HepG2 (cell line): ENCODE data around the gene TMEM107. TPM values are rescaled to one million over a fixed set of nuclear protein-coding genes. Genes with fewer than 3 reads are reported as not detected.

ENCODE experiments used
- BCLAF1 ChIP-seq: fragments of 450-650 bp; IDR thresholded peaks from 2 replicates; pipeline ENCODE4 v1.6.1; 2017; ENCODE audit warnings: mild to moderate bottlenecking
- CEBPB ChIP-seq: IDR thresholded peaks from 2 replicates; pipeline ENCODE4 v1.6.1; 2011; ENCODE audit warnings: low read depth, low read length, improper control_type of control experiment, borderline replicate concordance
- ERF ChIP-seq: IDR thresholded peaks from 2 replicates; pipeline ENCODE4 v1.6.1; 2018; ENCODE audit warnings: missing biosample characterization, missing genetic modification reagents
- FOXK2 ChIP-seq: fragments of 450-650 bp; IDR thresholded peaks from 2 replicates; pipeline ENCODE4 v1.6.1; 2016
- FOXO1 ChIP-seq: sonication (generic); formaldehyde crosslinking; IDR thresholded peaks from 2 replicates; pipeline ENCODE4 v1.4.0; 2020; ENCODE audit warnings: missing genetic modification reagents
- GABPB1 ChIP-seq: IDR thresholded peaks from 2 replicates; pipeline ENCODE4 v1.6.1; 2016; ENCODE audit warnings: mild to moderate bottlenecking, missing genetic modification reagents, moderate library complexity, missing compliant biosample characterization
- KLF13 ChIP-seq: sonication (generic); formaldehyde crosslinking; IDR thresholded peaks from 2 replicates; pipeline ENCODE4 v1.4.0; 2020; ENCODE audit warnings: mild to moderate bottlenecking, missing genetic modification reagents
- MBNL3 ChIP-seq: fragments of 250-450 bp; sonication (Bioruptor Pico); conservative IDR thresholded peaks from 2 replicates; pipeline ENCODE4 v1.8.0; 2022; ENCODE audit warnings: mild to moderate bottlenecking, inconsistent platforms
- RCOR2 ChIP-seq: IDR thresholded peaks from 2 replicates; pipeline ENCODE4 v1.6.1; 2016; ENCODE audit warnings: missing biosample characterization, missing genetic modification reagents
- REXO4 ChIP-seq: sonication (generic); formaldehyde crosslinking; IDR thresholded peaks from 2 replicates; pipeline ENCODE4 v1.8.0; 2022; ENCODE audit warnings: missing genetic modification reagents, mild to moderate bottlenecking, borderline replicate concordance
- SETDB1 ChIP-seq: sonication (generic); formaldehyde crosslinking; IDR thresholded peaks from 2 replicates; pipeline ENCODE4 v1.5.1; 2020; ENCODE audit warnings: missing genetic modification reagents, mild to moderate bottlenecking, borderline replicate concordance
- TMF1 ChIP-seq: sonication (generic); formaldehyde crosslinking; IDR thresholded peaks from 2 replicates; pipeline ENCODE4 v1.8.1; 2022; ENCODE audit warnings: low read depth, missing genetic modification reagents
- ZBTB1 ChIP-seq: sonication (generic); formaldehyde crosslinking; IDR thresholded peaks from 2 replicates; pipeline ENCODE4 v1.4.0; 2020; ENCODE audit warnings: missing genetic modification reagents, borderline replicate concordance
- ZFX ChIP-seq: sonication (generic); formaldehyde crosslinking; IDR thresholded peaks from 2 replicates; pipeline ENCODE4 v1.4.0; 2020; ENCODE audit warnings: mild to moderate bottlenecking, low read depth, missing genetic modification reagents, moderate library complexity
- ZNF281 ChIP-seq: sonication (generic); formaldehyde crosslinking; IDR thresholded peaks from 2 replicates; pipeline ENCODE4 v1.4.0; 2020; ENCODE audit warnings: missing genetic modification reagents, borderline replicate concordance
- ZNF282 ChIP-seq: fragments of 450-650 bp; IDR thresholded peaks from 2 replicates; pipeline ENCODE4 v1.6.1; 2018; ENCODE audit not compliant: partially characterized antibody
- ZNF337 ChIP-seq: sonication (generic); formaldehyde crosslinking; IDR thresholded peaks from 2 replicates; pipeline ENCODE4 v1.5.1; 2020; ENCODE audit warnings: missing genetic modification reagents, low read depth, mild to moderate bottlenecking, borderline replicate concordance
- ZNF550 ChIP-seq: sonication (generic); formaldehyde crosslinking; IDR thresholded peaks from 2 replicates; pipeline ENCODE4 v1.4.0; 2020; ENCODE audit warnings: mild to moderate bottlenecking, missing genetic modification reagents, borderline replicate concordance
- ZNF574 ChIP-seq: sonication (generic); formaldehyde crosslinking; IDR thresholded peaks from 2 replicates; pipeline ENCODE4 v1.4.0; 2020; ENCODE audit warnings: missing genetic modification reagents
- ZSCAN25 ChIP-seq: sonication (generic); formaldehyde crosslinking; IDR thresholded peaks from 2 replicates; pipeline ENCODE4 v1.8.0; 2022; ENCODE audit warnings: mild to moderate bottlenecking, missing genetic modification reagents
- polyA plus RNA-seq, 8 experiments: library from polyadenylated mRNA; depleted of rRNA in 3 of 8; stranded (reverse) in 7 of 8; unstranded in 1 of 8; fragments of >200 nt; fragmentation: Illumina TruSeq in 4 of 8; extraction: Trizol in 4 of 8; gene quantifications; 2 replicates each; pipeline versions ENCODE4 v1.2.1 to v1.2.3, GENCODE V29; 2011 to 2016; ENCODE audit warnings: low read depth in 4 of 8, missing spikeins in 1 of 8, mixed read lengths in 1 of 8; ENCODE audit not compliant: insufficient read depth in 1 of 8
- total RNA-seq, 5 experiments: library from RNA; depleted of rRNA; stranded (reverse); fragments of >200 nt; fragmentation: Illumina TruSeq; extraction: Trizol; gene quantifications; 2 replicates each; pipeline ENCODE4 v1.2.3, GENCODE V29; 2016; ENCODE audit warnings: low read depth in 1 of 5
- TF ChIP-seq, protein P1 (sequence below): sonication (generic); formaldehyde crosslinking; IDR thresholded peaks from 2 replicates; pipeline ENCODE4 v1.5.1; 2020; ENCODE audit warnings: mild to moderate bottlenecking, moderate library complexity, missing genetic modification reagents

The TMEM107 gene
- total and polyA plus RNA-seq, 2 of the 13 experiments (the other 11 are each of a cell fraction or from before 2014, with no cell fraction given): 7.2 to 15.3 TPM

GRCh38 chr17:8210761-8211458, 34.7 kb upstream of the TMEM107 start (continued):
- TF ChIP-seq ZNF281 (CRISPR knock-in tag): no peak
- TF ChIP-seq FOXK2: peak; percentile 93
- no peak for TF ChIP-seq ERF
- TF ChIP-seq TMF1 (CRISPR knock-in tag): no peak
- TF ChIP-seq CEBPB: peak; percentile 42; the same call in 1 of the 2 replicates
- no peak for TF ChIP-seq ZFX
- TF ChIP-seq, protein P1, sequence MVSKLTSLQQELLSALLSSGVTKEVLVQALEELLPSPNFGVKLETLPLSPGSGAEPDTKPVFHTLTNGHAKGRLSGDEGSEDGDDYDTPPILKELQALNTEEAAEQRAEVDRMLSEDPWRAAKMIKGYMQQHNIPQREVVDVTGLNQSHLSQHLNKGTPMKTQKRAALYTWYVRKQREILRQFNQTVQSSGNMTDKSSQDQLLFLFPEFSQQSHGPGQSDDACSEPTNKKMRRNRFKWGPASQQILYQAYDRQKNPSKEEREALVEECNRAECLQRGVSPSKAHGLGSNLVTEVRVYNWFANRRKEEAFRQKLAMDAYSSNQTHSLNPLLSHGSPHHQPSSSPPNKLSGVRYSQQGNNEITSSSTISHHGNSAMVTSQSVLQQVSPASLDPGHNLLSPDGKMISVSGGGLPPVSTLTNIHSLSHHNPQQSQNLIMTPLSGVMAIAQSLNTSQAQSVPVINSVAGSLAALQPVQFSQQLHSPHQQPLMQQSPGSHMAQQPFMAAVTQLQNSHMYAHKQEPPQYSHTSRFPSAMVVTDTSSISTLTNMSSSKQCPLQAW (CRISPR knock-in tag): no peak
- no peak for TF ChIP-seq ZNF550
- TF ChIP-seq ZBTB1: no peak
- no peak for TF ChIP-seq SETDB1 (CRISPR knock-in tag)
- TF ChIP-seq REXO4 (CRISPR knock-in tag): no peak
- TF ChIP-seq FOXO1: no peak
- TF ChIP-seq ZNF574 (CRISPR knock-in tag): no peak
- TF ChIP-seq KLF13: no peak
- TF ChIP-seq ZNF282: no peak
- TF ChIP-seq MBNL3 (CRISPR knock-in tag): no peak
- no peak for TF ChIP-seq RCOR2 (CRISPR knock-in tag)
- no peak for TF ChIP-seq ZNF337
- no peak for TF ChIP-seq ZSCAN25 (CRISPR knock-in tag)
- TF ChIP-seq GABPB1: no peak
- TF ChIP-seq BCLAF1: no peak
